ENCODE data around the gene RNF224. TPM values are rescaled to one million over a fixed set of nuclear protein-coding genes. Genes with fewer than 3 reads are reported as not detected.

RNF224 gene
- total and polyA plus RNA-seq, 2 of the 13 experiments (the other 11 are each of a cell fraction or from before 2014, with no cell fraction given), result 0.09 TPM; not detected in 1

DNA sequence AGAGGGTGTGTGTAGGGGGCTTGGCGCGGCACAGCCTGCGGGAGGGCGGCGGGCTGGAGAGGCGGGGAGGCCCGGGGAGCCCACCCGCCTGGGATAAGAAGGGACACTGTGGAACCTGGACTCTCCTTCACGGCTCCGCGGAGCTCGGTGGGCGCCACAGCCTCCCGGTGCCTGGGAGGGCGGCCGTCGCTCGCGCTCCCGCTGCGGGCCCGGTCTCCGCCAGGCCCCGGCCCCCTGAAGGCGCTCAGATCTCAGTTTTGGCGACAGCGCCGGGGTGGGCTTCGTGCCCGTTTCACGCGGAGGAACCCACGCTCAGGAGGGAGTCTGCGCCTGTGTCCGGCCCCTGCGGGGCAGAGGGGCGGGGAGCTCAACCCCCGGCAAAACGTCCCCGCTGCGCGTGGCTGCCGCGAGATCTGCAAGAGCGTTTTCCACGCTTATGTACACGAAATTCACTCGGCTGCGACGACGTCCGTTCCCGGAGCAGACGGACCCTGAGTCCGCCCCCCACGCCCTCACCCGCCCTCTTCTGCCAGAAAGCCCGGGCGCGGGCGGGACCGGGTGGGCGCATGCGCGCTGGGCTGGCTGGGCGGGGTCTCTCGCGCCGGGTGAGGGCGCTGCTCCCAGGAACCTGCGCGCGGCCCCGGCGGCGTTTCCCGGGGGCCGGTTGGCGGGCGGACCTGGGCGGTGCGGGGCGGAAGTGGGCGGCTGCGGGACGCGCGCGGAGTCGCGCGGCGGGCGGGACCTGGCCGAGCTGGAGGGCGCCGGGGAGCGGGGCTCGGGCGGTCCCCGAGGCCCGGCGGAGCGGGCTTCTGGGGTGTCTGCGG, 27.5 kb downstream of the RNF224 start, which contains the start of gene NELFB (continued):
- TF ChIP-seq, protein P1, sequence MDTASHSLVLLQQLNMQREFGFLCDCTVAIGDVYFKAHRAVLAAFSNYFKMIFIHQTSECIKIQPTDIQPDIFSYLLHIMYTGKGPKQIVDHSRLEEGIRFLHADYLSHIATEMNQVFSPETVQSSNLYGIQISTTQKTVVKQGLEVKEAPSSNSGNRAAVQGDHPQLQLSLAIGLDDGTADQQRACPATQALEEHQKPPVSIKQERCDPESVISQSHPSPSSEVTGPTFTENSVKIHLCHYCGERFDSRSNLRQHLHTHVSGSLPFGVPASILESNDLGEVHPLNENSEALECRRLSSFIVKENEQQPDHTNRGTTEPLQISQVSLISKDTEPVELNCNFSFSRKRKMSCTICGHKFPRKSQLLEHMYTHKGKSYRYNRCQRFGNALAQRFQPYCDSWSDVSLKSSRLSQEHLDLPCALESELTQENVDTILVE (CRISPR knock-in tag; IDR thresholded peaks at IDR 0.05), result peak; percentile 57; the same call in 1 of the 2 replicates
- TF ChIP-seq BCL6 (CRISPR knock-in tag; IDR thresholded peaks at IDR 0.05), result no peak
- TF ChIP-seq HES4 (CRISPR knock-in tag; IDR thresholded peaks at IDR 0.05; ENCODE audit: borderline replicate concordance), result no peak
- peak; percentile 61; the same call in 1 of the 2 replicates for TF ChIP-seq ZIK1 (CRISPR knock-in tag; IDR thresholded peaks at IDR 0.05; ENCODE audit: borderline replicate concordance, low read depth)
- no peak for TF ChIP-seq NCOA5 (CRISPR knock-in tag; IDR thresholded peaks at IDR 0.05)
- no peak for TF ChIP-seq ZFP36 (IDR thresholded peaks at IDR 0.05; ENCODE audit: borderline replicate concordance, low read depth, low read length, partially characterized antibody)
- TF ChIP-seq IRX3 (CRISPR knock-in tag; IDR thresholded peaks at IDR 0.05; ENCODE audit: borderline replicate concordance, low read depth), result peak; percentile 86; the same call in 1 of the 2 replicates
- TF ChIP-seq, protein P2, sequence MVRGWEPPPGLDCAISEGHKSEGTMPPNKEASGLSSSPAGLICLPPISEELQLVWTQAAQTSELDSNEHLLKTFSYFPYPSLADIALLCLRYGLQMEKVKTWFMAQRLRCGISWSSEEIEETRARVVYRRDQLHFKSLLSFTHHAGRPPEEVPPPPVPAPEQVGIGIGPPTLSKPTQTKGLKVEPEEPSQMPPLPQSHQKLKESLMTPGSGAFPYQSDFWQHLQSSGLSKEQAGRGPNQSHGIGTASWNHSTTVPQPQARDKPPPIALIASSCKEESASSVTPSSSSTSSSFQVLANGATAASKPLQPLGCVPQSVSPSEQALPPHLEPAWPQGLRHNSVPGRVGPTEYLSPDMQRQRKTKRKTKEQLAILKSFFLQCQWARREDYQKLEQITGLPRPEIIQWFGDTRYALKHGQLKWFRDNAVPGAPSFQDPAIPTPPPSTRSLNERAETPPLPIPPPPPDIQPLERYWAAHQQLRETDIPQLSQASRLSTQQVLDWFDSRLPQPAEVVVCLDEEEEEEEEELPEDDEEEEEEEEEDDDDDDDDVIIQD (CRISPR knock-in tag; IDR thresholded peaks at IDR 0.05; ENCODE audit: low read depth), result no peak
- TF ChIP-seq, protein P3, sequence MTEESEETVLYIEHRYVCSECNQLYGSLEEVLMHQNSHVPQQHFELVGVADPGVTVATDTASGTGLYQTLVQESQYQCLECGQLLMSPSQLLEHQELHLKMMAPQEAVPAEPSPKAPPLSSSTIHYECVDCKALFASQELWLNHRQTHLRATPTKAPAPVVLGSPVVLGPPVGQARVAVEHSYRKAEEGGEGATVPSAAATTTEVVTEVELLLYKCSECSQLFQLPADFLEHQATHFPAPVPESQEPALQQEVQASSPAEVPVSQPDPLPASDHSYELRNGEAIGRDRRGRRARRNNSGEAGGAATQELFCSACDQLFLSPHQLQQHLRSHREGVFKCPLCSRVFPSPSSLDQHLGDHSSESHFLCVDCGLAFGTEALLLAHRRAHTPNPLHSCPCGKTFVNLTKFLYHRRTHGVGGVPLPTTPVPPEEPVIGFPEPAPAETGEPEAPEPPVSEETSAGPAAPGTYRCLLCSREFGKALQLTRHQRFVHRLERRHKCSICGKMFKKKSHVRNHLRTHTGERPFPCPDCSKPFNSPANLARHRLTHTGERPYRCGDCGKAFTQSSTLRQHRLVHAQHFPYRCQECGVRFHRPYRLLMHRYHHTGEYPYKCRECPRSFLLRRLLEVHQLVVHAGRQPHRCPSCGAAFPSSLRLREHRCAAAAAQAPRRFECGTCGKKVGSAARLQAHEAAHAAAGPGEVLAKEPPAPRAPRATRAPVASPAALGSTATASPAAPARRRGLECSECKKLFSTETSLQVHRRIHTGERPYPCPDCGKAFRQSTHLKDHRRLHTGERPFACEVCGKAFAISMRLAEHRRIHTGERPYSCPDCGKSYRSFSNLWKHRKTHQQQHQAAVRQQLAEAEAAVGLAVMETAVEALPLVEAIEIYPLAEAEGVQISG (CRISPR knock-in tag; IDR thresholded peaks at IDR 0.05), result peak; percentile 94
- TF ChIP-seq, protein P4, sequence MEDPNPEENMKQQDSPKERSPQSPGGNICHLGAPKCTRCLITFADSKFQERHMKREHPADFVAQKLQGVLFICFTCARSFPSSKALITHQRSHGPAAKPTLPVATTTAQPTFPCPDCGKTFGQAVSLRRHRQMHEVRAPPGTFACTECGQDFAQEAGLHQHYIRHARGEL (CRISPR knock-in tag; IDR thresholded peaks at IDR 0.05), result no peak
- TF ChIP-seq MED8 (CRISPR knock-in tag; IDR thresholded peaks at IDR 0.05; ENCODE audit: insufficient replicate concordance), result peak; percentile 59
- TF ChIP-seq GATAD2A (CRISPR knock-in tag; IDR thresholded peaks at IDR 0.05), result 0 out of 2 replicates have a peak, but pooled peaks have one; percentile 13
- TF ChIP-seq RBM22 (optimal IDR thresholded peaks at IDR 0.05; ENCODE audit: low read length), result no peak
- TF ChIP-seq, protein P5, sequence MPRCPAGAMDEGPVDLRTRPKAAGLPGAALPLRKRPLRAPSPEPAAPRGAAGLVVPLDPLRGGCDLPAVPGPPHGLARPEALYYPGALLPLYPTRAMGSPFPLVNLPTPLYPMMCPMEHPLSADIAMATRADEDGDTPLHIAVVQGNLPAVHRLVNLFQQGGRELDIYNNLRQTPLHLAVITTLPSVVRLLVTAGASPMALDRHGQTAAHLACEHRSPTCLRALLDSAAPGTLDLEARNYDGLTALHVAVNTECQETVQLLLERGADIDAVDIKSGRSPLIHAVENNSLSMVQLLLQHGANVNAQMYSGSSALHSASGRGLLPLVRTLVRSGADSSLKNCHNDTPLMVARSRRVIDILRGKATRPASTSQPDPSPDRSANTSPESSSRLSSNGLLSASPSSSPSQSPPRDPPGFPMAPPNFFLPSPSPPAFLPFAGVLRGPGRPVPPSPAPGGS (CRISPR knock-in tag; IDR thresholded peaks at IDR 0.05), result no peak; the same call in 1 of the 2 replicates
- TF ChIP-seq, protein P6, sequence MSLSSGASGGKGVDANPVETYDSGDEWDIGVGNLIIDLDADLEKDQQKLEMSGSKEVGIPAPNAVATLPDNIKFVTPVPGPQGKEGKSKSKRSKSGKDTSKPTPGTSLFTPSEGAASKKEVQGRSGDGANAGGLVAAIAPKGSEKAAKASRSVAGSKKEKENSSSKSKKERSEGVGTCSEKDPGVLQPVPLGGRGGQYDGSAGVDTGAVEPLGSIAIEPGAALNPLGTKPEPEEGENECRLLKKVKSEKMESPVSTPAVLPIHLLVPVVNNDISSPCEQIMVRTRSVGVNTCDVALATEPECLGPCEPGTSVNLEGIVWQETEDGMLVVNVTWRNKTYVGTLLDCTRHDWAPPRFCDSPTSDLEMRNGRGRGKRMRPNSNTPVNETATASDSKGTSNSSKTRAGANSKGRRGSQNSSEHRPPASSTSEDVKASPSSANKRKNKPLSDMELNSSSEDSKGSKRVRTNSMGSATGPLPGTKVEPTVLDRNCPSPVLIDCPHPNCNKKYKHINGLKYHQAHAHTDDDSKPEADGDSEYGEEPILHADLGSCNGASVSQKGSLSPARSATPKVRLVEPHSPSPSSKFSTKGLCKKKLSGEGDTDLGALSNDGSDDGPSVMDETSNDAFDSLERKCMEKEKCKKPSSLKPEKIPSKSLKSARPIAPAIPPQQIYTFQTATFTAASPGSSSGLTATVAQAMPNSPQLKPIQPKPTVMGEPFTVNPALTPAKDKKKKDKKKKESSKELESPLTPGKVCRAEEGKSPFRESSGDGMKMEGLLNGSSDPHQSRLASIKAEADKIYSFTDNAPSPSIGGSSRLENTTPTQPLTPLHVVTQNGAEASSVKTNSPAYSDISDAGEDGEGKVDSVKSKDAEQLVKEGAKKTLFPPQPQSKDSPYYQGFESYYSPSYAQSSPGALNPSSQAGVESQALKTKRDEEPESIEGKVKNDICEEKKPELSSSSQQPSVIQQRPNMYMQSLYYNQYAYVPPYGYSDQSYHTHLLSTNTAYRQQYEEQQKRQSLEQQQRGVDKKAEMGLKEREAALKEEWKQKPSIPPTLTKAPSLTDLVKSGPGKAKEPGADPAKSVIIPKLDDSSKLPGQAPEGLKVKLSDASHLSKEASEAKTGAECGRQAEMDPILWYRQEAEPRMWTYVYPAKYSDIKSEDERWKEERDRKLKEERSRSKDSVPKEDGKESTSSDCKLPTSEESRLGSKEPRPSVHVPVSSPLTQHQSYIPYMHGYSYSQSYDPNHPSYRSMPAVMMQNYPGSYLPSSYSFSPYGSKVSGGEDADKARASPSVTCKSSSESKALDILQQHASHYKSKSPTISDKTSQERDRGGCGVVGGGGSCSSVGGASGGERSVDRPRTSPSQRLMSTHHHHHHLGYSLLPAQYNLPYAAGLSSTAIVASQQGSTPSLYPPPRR (CRISPR knock-in tag; IDR thresholded peaks at IDR 0.05; ENCODE audit: borderline replicate concordance), result no peak
- peak; percentile 63 for TF ChIP-seq ZFY (CRISPR knock-in tag; IDR thresholded peaks at IDR 0.05)
